Adipocyte (in vitro differentiated cells): Measurements from ENCODE around the gene RTN4.
A peak's percentile ranks its signal among the peaks of the same experiment; 100 is the strongest.
"Not testable (repeated sequence)": the region's sequence is repeated elsewhere in the genome, so short reads cannot be mapped to it uniquely, and the experiment has no call there.

Experiments used
- DNase-seq: peaks from one replicate; pipeline ENCODE4 v3.0.0-alpha.2; 2015; ENCODE audit warnings: low read depth
- H3K27me3 ChIP-seq: replicated peaks from 2 replicates; pipeline ENCODE4 v1.7.0; 2013; ENCODE audit warnings: mild to moderate bottlenecking, low read length, moderate library complexity; ENCODE audit not compliant: control insufficient read depth, insufficient read depth
- H3K36me3 ChIP-seq: 2 replicates; pipeline ENCODE4 v1.7.0; 2013; ENCODE audit warnings: low read length, mild to moderate bottlenecking, moderate library complexity; ENCODE audit not compliant: control insufficient read depth, insufficient read depth, severe bottlenecking
- H3K4me1 ChIP-seq: 2 replicates; pipeline ENCODE4 v1.7.0; 2013; ENCODE audit warnings: mild to moderate bottlenecking, low read length, moderate library complexity; ENCODE audit not compliant: control insufficient read depth, insufficient read depth
- H3K4me3 ChIP-seq: 2 replicates; pipeline ENCODE4 v1.7.0; 2013; ENCODE audit warnings: mild to moderate bottlenecking, low read length, moderate library complexity
- H3K9ac ChIP-seq: 2 replicates; pipeline ENCODE4 v1.7.0; 2013; ENCODE audit warnings: mild to moderate bottlenecking, low read length, moderate library complexity
- H3K9me3 ChIP-seq: 2 replicates; pipeline ENCODE4 v1.7.0; 2013; ENCODE audit warnings: mild to moderate bottlenecking, low read length, moderate library complexity; ENCODE audit not compliant: control insufficient read depth

The RTN4 gene

GRCh38 chr2:55003706-55004639 lies 46.3 kb downstream of the RTN4 start:
- Histone ChIP-seq H3K36me3 (no peaks in the 10 kb centered on the region), H3K9ac (no peak overlapping the region), H3K4me1 (peaks cover 71% of the 10 kb centered on the region), H3K9me3 (no peaks in the 10 kb centered on the region), H3K27me3 (no peaks in the 10 kb centered on the region), H3K4me3 (no peak overlapping the region)
- no peak for DNase-seq

DNA sequence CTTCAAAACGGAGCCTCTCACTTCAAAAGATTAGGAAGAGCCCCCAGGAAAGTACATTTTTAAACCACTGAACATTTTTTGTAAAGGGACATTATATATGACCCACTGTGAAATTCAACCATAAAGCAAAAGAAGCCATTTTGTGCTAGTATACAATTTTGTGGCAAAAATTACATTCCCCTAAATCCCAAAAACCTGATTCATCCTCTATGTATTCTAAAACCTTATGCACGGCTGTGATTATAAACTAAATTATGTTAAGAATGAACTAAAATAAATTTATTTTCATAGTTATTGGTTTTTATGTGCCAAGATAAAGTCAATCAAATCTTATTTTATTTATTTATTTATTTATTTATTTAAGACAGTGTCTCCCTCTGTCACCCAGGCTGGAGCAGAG lies 48.5 kb downstream of the RTN4 start:
- H3K9me3 ChIP-seq, result no peaks in the 10 kb centered on the region
- H3K36me3 ChIP-seq, result no peaks in the 10 kb centered on the region
- no peak for DNase-seq
- no peak overlapping the region for H3K9ac ChIP-seq
- H3K4me1 ChIP-seq, result peaks cover 71% of the 10 kb centered on the region
- H3K4me3 ChIP-seq, result no peak overlapping the region
- no peaks in the 10 kb centered on the region for H3K27me3 ChIP-seq

GRCh38 chr2:55000341-55000740 lies 49.9 kb downstream of the RTN4 start:
- H3K36me3 ChIP-seq, result peaks cover 4% of the 10 kb centered on the region
- H3K4me1 ChIP-seq, result peaks cover 66% of the 10 kb centered on the region
- no peaks in the 10 kb centered on the region for H3K27me3 ChIP-seq
- no peaks in the 10 kb centered on the region for H3K9me3 ChIP-seq
- no peak overlapping the region for H3K9ac ChIP-seq
- DNase-seq, result no peak
- no peak overlapping the region for H3K4me3 ChIP-seq

DNA sequence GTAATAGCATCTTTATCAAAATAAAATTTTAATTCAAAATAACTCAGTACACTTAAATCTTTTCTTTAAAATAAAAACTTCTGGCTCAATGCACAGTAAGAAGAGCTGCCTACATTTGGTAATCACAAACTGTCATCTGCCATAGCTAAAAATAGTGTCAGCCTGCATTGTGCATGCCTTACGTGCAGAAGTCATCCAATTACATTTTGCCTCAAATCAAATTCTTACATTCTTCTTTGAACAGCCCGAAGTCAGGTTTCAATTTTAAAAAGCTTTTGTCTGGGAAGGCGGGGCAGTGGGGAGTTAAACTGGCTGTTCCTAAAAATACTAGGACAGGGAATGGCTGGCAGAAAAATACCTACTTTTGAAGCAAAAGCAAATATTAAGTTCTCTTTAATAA lies 51.1 kb downstream of the RTN4 start:
- Histone ChIP-seq H3K4me1 (peaks cover 68% of the 10 kb centered on the region), H3K9ac (no peak overlapping the region), H3K27me3 (no peaks in the 10 kb centered on the region), H3K9me3 (no peaks in the 10 kb centered on the region), H3K36me3 (peaks cover 4% of the 10 kb centered on the region), H3K4me3 (peak overlapping the region; percentile 34)
- peak; percentile 92 for DNase-seq

DNA sequence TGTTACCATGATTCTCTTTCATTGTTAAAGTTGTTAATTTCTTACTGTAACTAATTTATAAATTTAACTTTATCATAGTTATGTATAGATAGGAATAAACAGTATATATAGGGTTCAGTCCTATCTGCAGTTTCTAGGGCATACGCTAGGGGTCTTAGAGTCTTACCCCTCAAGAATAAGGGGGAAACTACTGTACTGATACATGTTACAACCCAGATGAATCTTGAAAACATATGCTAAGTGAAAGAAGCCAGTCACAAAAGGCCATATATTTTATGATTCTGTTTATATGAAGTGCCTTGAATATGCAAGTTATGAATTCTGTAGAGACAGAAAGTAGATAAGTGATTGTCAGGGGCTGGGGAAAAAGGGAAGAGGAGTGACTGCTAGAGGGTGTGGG lies 52.4 kb downstream of the RTN4 start:
- H3K27me3 ChIP-seq, result no peaks in the 10 kb centered on the region
- H3K9ac ChIP-seq, result no peak overlapping the region
- H3K9me3 ChIP-seq, result no peaks in the 10 kb centered on the region
- H3K4me3 ChIP-seq, result no peak overlapping the region
- H3K36me3 ChIP-seq, result peaks cover 4% of the 10 kb centered on the region
- peaks cover 77% of the 10 kb centered on the region for H3K4me1 ChIP-seq
- DNase-seq, result no peak

GRCh38 chr2:54995553-54995952 lies 54.7 kb downstream of the RTN4 start:
- peaks cover 78% of the 10 kb centered on the region for H3K4me1 ChIP-seq
- peaks cover 4% of the 10 kb centered on the region for H3K36me3 ChIP-seq
- no peak overlapping the region for H3K4me3 ChIP-seq
- no peak for DNase-seq
- H3K27me3 ChIP-seq, result no peaks in the 10 kb centered on the region
- H3K9me3 ChIP-seq, result no peaks in the 10 kb centered on the region
- H3K9ac ChIP-seq, result no peak overlapping the region

DNA sequence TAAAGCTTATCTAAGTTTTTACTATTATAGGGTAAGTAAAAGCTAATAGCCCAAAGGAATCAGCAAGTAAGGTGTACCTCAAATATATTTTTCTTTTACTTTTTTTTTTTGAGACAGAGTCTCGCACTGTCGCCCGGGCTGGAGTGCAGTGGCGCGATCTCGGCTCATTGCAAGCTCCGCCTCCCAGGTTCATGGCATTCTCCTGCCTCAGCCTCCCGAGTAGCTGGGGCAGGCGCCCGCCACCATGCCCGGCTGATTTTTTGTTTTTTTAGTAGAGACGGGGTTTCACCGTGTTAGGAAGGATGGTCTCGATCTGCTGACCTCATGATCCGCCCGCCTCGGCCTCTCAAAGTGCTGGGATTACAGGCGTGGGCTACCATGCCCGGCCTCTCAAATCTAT lies 59.6 kb downstream of the RTN4 start:
- peaks cover 17% of the 10 kb centered on the region for H3K36me3 ChIP-seq
- not testable (repeated sequence) for H3K9ac ChIP-seq, H3K4me3 ChIP-seq, H3K9me3 ChIP-seq, H3K27me3 ChIP-seq, DNase-seq
- peaks cover 53% of the 10 kb centered on the region for H3K4me1 ChIP-seq

DNA sequence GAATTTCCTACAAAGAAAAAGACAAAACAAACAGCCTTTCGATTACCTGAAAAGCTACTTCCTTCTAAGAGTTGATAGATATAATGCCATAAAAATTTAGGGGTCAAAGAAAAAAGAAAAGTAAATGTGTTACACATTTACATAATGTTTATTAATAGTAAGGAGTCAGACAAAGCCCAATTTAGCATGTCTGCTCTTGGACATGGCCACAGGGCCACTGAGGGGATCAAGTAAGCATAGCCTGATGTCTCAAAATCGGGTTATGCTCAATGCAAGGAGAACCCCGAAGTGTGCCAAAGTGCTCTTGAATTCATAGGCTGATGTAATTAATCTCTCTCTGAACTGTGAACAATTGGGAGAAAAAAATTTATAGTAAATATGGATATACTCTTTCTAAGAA lies 61.6 kb downstream of the RTN4 start:
- Histone ChIP-seq H3K4me1 (peaks cover 48% of the 10 kb centered on the region), H3K27me3 (no peaks in the 10 kb centered on the region), H3K9ac (no peak overlapping the region), H3K4me3 (no peak overlapping the region), H3K9me3 (no peaks in the 10 kb centered on the region), H3K36me3 (peaks cover 38% of the 10 kb centered on the region)
- DNase-seq, result no peak

- Histone ChIP-seq H3K4me1 (peaks cover 54% of the 10 kb centered on the region), H3K36me3 (peaks cover 54% of the 10 kb centered on the region), H3K9ac (no peak overlapping the region), H3K9me3 (no peaks in the 10 kb centered on the region), H3K4me3 (no peak overlapping the region), H3K27me3 (no peaks in the 10 kb centered on the region)
- DNase-seq, result no peak
These were observed 64.0 kb downstream of the RTN4 start for GRCh38 chr2:54986264-54986663.

GRCh38 chr2:54984476-54984875 lies 65.8 kb downstream of the RTN4 start:
- Histone ChIP-seq H3K36me3 (peaks cover 68% of the 10 kb centered on the region), H3K4me3 (no peak overlapping the region), H3K9ac (no peak overlapping the region), H3K27me3 (no peaks in the 10 kb centered on the region), H3K9me3 (no peaks in the 10 kb centered on the region), H3K4me1 (peaks cover 71% of the 10 kb centered on the region)
- no peak for DNase-seq

DNA sequence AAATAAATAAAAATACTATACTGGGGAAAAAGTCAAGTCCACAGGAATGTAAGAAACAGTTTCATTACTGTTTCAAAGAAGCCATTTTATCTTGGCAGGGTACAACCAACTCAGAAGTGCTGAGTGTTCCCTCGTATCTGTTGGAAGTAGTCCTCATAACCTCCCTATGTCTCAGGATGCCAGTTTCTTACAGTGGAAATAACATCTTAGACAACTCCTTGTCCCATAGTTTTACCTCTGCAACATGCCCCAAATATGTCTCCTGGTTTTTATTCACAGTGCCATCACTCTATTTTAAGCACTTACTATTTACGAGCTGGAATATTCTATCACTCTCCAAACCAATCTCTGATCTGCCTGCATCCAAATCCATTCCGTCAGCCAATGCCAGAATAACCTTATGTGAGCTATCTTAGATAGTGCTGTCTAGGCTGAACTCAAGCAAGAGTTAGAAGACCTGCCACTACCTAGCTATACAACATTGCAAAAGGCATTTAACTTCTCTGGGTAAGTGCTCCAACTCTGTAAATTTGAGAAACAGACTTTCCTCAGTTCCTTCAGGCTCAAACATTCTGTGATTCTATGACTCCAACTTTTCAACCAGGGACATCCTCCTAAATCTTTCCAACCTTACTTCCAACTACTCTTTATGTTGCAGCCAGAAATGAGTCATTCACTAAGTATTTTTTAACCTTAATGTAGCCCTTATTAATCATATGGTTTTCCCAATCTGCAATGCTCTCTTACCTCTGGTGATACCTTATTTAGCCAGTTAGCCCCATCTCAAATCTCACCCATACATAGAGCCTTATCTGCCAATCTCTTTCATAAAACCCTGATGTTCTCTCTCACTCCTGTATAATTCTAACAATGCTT lies 66.7 kb downstream of the RTN4 start:
- Histone ChIP-seq H3K36me3 (peaks cover 68% of the 10 kb centered on the region), H3K27me3 (no peaks in the 10 kb centered on the region), H3K4me1 (peaks cover 72% of the 10 kb centered on the region), H3K4me3 (no peak overlapping the region), H3K9me3 (no peaks in the 10 kb centered on the region), H3K9ac (peak overlapping the region; percentile 5)
- peak; percentile 42 for DNase-seq
